H9 (cell line): ENCODE measurements around the gene VANGL2. TPM values are rescaled to one million over a fixed set of nuclear protein-coding genes. Genes with fewer than 3 reads are reported as not detected.

Source experiments
- DNase-seq: peaks from one replicate; pipeline ENCODE4 v3.0.0-alpha.2; 2017
- H2AFZ ChIP-seq: one replicate; pipeline ENCODE4 v1.6.1; 2013; ENCODE audit warnings: mild to moderate bottlenecking, low read length, control low read depth, moderate library complexity
- H2AK5ac ChIP-seq: 2 replicates; pipeline ENCODE4 v1.6.1; 2013; ENCODE audit warnings: low read length, control low read depth, mixed read lengths; ENCODE audit not compliant: insufficient read length
- H2BK120ac ChIP-seq: one replicate; pipeline ENCODE4 v1.6.1; 2013; ENCODE audit warnings: low read depth, mild to moderate bottlenecking, low read length, control low read depth, inconsistent platforms; ENCODE audit not compliant: poor library complexity, severe bottlenecking
- H2BK12ac ChIP-seq: 2 replicates; pipeline ENCODE4 v1.6.1; 2013; ENCODE audit warnings: low read length, control low read depth, mixed read lengths, low read depth; ENCODE audit not compliant: insufficient read length
- H2BK15ac ChIP-seq: 2 replicates; pipeline ENCODE4 v1.6.1; 2013; ENCODE audit warnings: low read depth, low read length, control low read depth
- H2BK20ac ChIP-seq: one replicate; pipeline ENCODE4 v1.6.1; 2013; ENCODE audit warnings: low read depth, mild to moderate bottlenecking, low read length, control low read depth, inconsistent platforms; ENCODE audit not compliant: poor library complexity, severe bottlenecking
- H2BK5ac ChIP-seq: 2 replicates; pipeline ENCODE4 v1.6.1; 2013; ENCODE audit warnings: low read length, control low read depth, mixed read lengths; ENCODE audit not compliant: insufficient read length
- H3K14ac ChIP-seq: 2 replicates; pipeline ENCODE4 v1.6.1; 2013; ENCODE audit warnings: low read length, control low read depth; ENCODE audit not compliant: insufficient read depth
- H3K18ac ChIP-seq: 2 replicates; pipeline ENCODE4 v1.6.1; 2013; ENCODE audit warnings: low read depth, mild to moderate bottlenecking, mixed read lengths, low read length, control low read depth; ENCODE audit not compliant: insufficient read length
- H3K23ac ChIP-seq: 2 replicates; pipeline ENCODE4 v1.6.1; 2013; ENCODE audit warnings: low read length, control low read depth, mixed read lengths, low read depth; ENCODE audit not compliant: insufficient read length
- H3K23me2 ChIP-seq: 2 replicates; pipeline ENCODE4 v1.6.1; 2013; ENCODE audit warnings: low read depth, mild to moderate bottlenecking, mixed read lengths, low read length, control low read depth; ENCODE audit not compliant: insufficient read length, poor library complexity, severe bottlenecking
- H3K27ac ChIP-seq: 2 replicates; pipeline ENCODE4 v1.5.1; 2013; ENCODE audit warnings: low read length, control low read depth, mixed read lengths, low read depth; ENCODE audit not compliant: insufficient read length
- H3K27me3 ChIP-seq: 2 replicates; pipeline ENCODE4 v1.6.1; 2013; ENCODE audit warnings: low read length, control low read depth, inconsistent platforms; ENCODE audit not compliant: insufficient read depth
- H3K4ac ChIP-seq: 2 replicates; pipeline ENCODE4 v1.6.1; 2013; ENCODE audit warnings: low read depth, mild to moderate bottlenecking, control low read depth, inconsistent platforms, low read length, moderate library complexity
- H3K4me1 ChIP-seq: 2 replicates; pipeline ENCODE4 v1.6.1; 2013; ENCODE audit warnings: low read length, control low read depth, inconsistent platforms; ENCODE audit not compliant: insufficient read depth
- H3K4me2 ChIP-seq: 2 replicates; pipeline ENCODE4 v1.6.1; 2013; ENCODE audit warnings: low read length, control low read depth, mixed read lengths; ENCODE audit not compliant: insufficient read length, insufficient read depth
- H3K56ac ChIP-seq: 2 replicates; pipeline ENCODE4 v1.6.1; 2013; ENCODE audit warnings: low read depth, mild to moderate bottlenecking, mixed read lengths, low read length, control low read depth; ENCODE audit not compliant: insufficient read length
- H3K79me1 ChIP-seq: 2 replicates; pipeline ENCODE4 v1.6.1; 2013; ENCODE audit warnings: low read depth, mild to moderate bottlenecking, moderate library complexity, low read length, control low read depth, inconsistent platforms; ENCODE audit not compliant: insufficient read depth, poor library complexity, severe bottlenecking
- H3K79me2 ChIP-seq: 2 replicates; pipeline ENCODE4 v1.6.1; 2013; ENCODE audit warnings: low read length, control low read depth, inconsistent platforms; ENCODE audit not compliant: insufficient read depth
- H3K9ac ChIP-seq: 2 replicates; pipeline ENCODE4 v1.6.1; 2013; ENCODE audit warnings: low read length, control low read depth, mixed read lengths; ENCODE audit not compliant: insufficient read length; ENCODE audit errors: extremely low read depth
- H3K9me3 ChIP-seq: one replicate; pipeline ENCODE4 v1.6.1; 2013; ENCODE audit warnings: low read depth, low read length, inconsistent platforms; ENCODE audit not compliant: control insufficient read depth
- H3T11ph ChIP-seq: one replicate; pipeline ENCODE4 v1.6.1; 2013; ENCODE audit warnings: mild to moderate bottlenecking, low read length, control low read depth, inconsistent platforms
- H4K20me1 ChIP-seq: one replicate; pipeline ENCODE4 v1.6.1; 2013; ENCODE audit not compliant: control insufficient read depth, insufficient read length, insufficient read depth
- H4K5ac ChIP-seq: 2 replicates; pipeline ENCODE4 v1.6.1; 2013; ENCODE audit warnings: low read depth, mild to moderate bottlenecking, mixed read lengths, low read length, control low read depth; ENCODE audit not compliant: insufficient read length
- H4K8ac ChIP-seq: replicated peaks from 2 replicates; pipeline ENCODE4 v1.6.1; 2013; ENCODE audit warnings: low read length, control low read depth, mixed read lengths, low read depth; ENCODE audit not compliant: insufficient read length
- H4K91ac ChIP-seq: 2 replicates; pipeline ENCODE4 v1.6.1; 2013; ENCODE audit warnings: low read depth, mild to moderate bottlenecking, moderate library complexity, mixed read lengths, low read length, control low read depth; ENCODE audit not compliant: insufficient read length
- H3K27ac Mint-ChIP-seq, 3 experiments: 2 replicates in 2 of 3; 3 replicates in 1 of 3; pipeline ENCODE4 v1.8.0; 2020 to 2021; ENCODE audit warnings: mixed read lengths in 3 of 3, mild to moderate bottlenecking in 1 of 3, moderate library complexity in 1 of 3
- H3K27me3 Mint-ChIP-seq: 2 replicates; pipeline ENCODE4 v1.8.0; 2021; ENCODE audit warnings: low read depth, mild to moderate bottlenecking, moderate library complexity, mixed read lengths
- H3K36me3 Mint-ChIP-seq, 3 experiments: 2 replicates in 2 of 3; 3 replicates in 1 of 3; pipeline ENCODE4 v1.8.0; 2020 to 2021; ENCODE audit warnings: low read depth in 3 of 3, mixed read lengths in 3 of 3; ENCODE audit not compliant: insufficient read depth in 1 of 3
- H3K4me1 Mint-ChIP-seq, 2 experiments: 2 replicates each; pipeline ENCODE4 v1.8.0; 2020; ENCODE audit warnings: mixed read lengths in 2 of 2
- H3K4me3 Mint-ChIP-seq, 2 experiments: 2 replicates in 1 of 2; 3 replicates in 1 of 2; pipeline ENCODE4 v1.8.0; 2020 to 2021; ENCODE audit warnings: mild to moderate bottlenecking in 2 of 2, mixed read lengths in 2 of 2, moderate library complexity in 1 of 2
- H3K9me3 Mint-ChIP-seq, 2 experiments: 2 replicates in 1 of 2; 3 replicates in 1 of 2; pipeline ENCODE4 v1.8.0; 2020; ENCODE audit warnings: mild to moderate bottlenecking in 2 of 2, mixed read lengths in 2 of 2, moderate library complexity in 1 of 2
- CTCF ChIP-seq: fragments of 200-600 bp; sonication (generic); conservative IDR thresholded peaks from 3 replicates; pipeline ENCODE4 v1.8.0; 2021; ENCODE audit warnings: antibody characterized with exemption, mild to moderate bottlenecking
- WGBS: extraction: QIAGEN DNeasy Blood & Tissue Kit; methylation state at CpG from one replicate; pipeline ENCODE4 v1.1.7; 2013; ENCODE audit warnings: missing lambda C conversion rate, low lambda C conversion rate, mixed read lengths; ENCODE audit not compliant: insufficient read length; ENCODE audit errors: extremely low coverage; 5-methylcytosine and 5-hydroxymethylcytosine counted together
- total RNA-seq: library from RNA; stranded (reverse); gene quantifications from 2 replicates; pipeline ENCODE4 v1.2.1, GENCODE V29; 2021

Gene VANGL2
- total RNA-seq, 1 experiment from 2014 or later = 58.5 TPM

DNA sequence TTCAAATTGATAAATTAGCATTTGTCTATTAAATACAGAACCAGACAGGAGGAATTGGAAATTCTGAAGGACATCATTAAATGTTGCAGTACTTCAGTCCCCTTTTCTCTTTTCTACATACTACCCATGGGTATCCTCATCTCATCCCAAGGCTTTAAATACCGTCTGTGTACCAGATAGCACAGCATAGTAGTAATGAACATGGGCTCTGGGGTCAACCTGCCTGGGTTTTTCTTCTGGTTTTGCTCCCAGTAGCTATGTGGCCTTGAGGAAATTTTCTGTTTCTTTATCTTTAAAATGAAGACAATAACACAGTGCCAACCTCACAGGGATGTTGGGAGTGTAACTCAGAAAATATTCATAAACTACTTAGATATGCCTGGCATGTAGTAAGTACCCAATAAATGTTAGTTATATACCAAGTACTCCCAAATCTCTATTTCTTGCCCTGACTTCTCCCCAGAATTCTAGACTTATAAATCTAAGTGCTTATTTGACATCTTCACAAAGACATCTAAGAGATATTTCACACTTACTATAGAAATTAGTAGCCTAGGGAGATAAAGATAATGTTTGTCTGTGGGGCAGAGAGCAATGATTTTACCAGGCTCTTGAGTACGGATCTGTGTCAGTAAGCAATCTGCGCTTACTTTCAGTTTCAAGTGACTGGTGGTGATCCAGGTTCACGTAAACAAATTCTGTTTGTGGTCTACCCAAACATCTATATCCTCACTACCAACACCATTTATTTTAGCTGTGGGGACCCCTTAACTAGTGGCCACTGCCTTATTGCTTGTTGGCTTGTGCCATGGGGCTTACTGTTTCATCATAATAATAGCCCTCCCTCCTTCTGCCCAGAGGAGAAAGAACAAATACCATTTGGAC, 37.3 kb downstream of the VANGL2 start:
- no peak overlapping the region for H2AK5ac ChIP-seq
- H3K4me2 ChIP-seq = no peak overlapping the region
- H3K4me1 ChIP-seq = no peaks in the 10 kb centered on the region; the same call in 1 of the 2 replicates
- H3K27ac Mint-ChIP-seq = no peak overlapping the region
- H3K9me3 Mint-ChIP-seq = no peaks in the 10 kb centered on the region
- H4K5ac ChIP-seq = no peak overlapping the region
- no peak overlapping the region for H3K4ac ChIP-seq
- no peak overlapping the region for H3K9ac ChIP-seq
- H4K91ac ChIP-seq = no peak overlapping the region
- H3K56ac ChIP-seq = no peak overlapping the region
- H3K4me1 Mint-ChIP-seq = peaks cover 10 to 13% of the 10 kb centered on the region in 2 experiments
- H3K27ac ChIP-seq = no peak overlapping the region
- H3K18ac ChIP-seq = no peak overlapping the region
- no peaks in the 10 kb centered on the region for H3K9me3 ChIP-seq
- H3K79me1 ChIP-seq = no peaks in the 10 kb centered on the region
- H3K27me3 Mint-ChIP-seq = no peaks in the 10 kb centered on the region; the same call in 1 of the 2 replicates
- no peak overlapping the region for H4K8ac ChIP-seq
- H4K20me1 ChIP-seq = no peaks in the 10 kb centered on the region
- H2BK5ac ChIP-seq = no peak overlapping the region
- DNase-seq = no peak
- no peaks in the 10 kb centered on the region for H3K79me2 ChIP-seq
- no peak overlapping the region for H2BK120ac ChIP-seq
- H3K14ac ChIP-seq = no peak overlapping the region
- H3K4me3 Mint-ChIP-seq = no peak overlapping the region
- no peak overlapping the region for H2BK15ac ChIP-seq
- no CpG with 5 or more reads among the region's 4 CpGs for whole genome bisulfite sequencing
- no peak overlapping the region for H2BK12ac ChIP-seq
- no peak for TF ChIP-seq CTCF
- H3K23me2 ChIP-seq = no peaks in the 10 kb centered on the region
- no peak overlapping the region for H3T11ph ChIP-seq
- no peaks in the 10 kb centered on the region for H3K27me3 ChIP-seq
- H2BK20ac ChIP-seq = no peak overlapping the region
- no peak overlapping the region for H3K23ac ChIP-seq
- no peak overlapping the region for H2AFZ ChIP-seq
- H3K36me3 Mint-ChIP-seq = no peaks in the 10 kb centered on the region
